ENCODE data around the gene DNMT1. TPM values are rescaled to one million over a fixed set of nuclear protein-coding genes. Genes with fewer than 3 reads are reported as not detected.

Gene DNMT1
- total RNA-seq, 3 donors from 2014 or later: 41.1 to 55.6 (median 55.6) TPM

GRCh38 chr19:10235003-10235402 is 40.2 kb upstream of the DNMT1 start:
- intact Hi-C loops (cut with DNase I, micrococcal nuclease): no loop called here
- ATAC-seq: no peak

GRCh38 chr19:10233946-10234345 is 39.2 kb upstream of the DNMT1 start:
- no peak for DNase-seq
- Histone ChIP-seq H3K9me3 (no peaks in the 10 kb centered on the region), H3K4me3 (no peak overlapping the region), H3K36me3 (ENCODE audit: low read depth) (no peaks in the 10 kb centered on the region), H3K4me1 (ENCODE audit: low read depth) (peaks cover 12% of the 10 kb centered on the region)
- intact Hi-C loops (cut with DNase I, micrococcal nuclease): no loop called here
- no peak for TF ChIP-seq CTCF (IDR thresholded peaks at IDR 0.05)
- no peak for ATAC-seq

More at GRCh38 chr19:10235003-10235402, 40.2 kb upstream of the DNMT1 start:
- H3K4me3 ChIP-seq: no peak overlapping the region
- H3K36me3 ChIP-seq (ENCODE audit: low read depth): no peaks in the 10 kb centered on the region
- no peak for TF ChIP-seq CTCF (IDR thresholded peaks at IDR 0.05)
- H3K9me3 ChIP-seq: no peaks in the 10 kb centered on the region
- no peak for DNase-seq
- H3K4me1 ChIP-seq (ENCODE audit: low read depth): peaks cover 9% of the 10 kb centered on the region

- TF ChIP-seq CTCF (IDR thresholded peaks at IDR 0.05): no peak
These were observed 37.0 kb upstream of the DNMT1 start for GRCh38 chr19:10231612-10232228.

GRCh38 chr19:10230861-10231611 is 36.3 kb upstream of the DNMT1 start, which contains the start of gene S1PR2:
S1PR2 (minus strand) TSS chr19:10231331; CDS start chr19:10224905, 6,426 bp downstream.
- Histone ChIP-seq H3K4me1 (ENCODE audit: low read depth) (peaks cover 8% of the 10 kb centered on the region), H3K9me3 (no peaks in the 10 kb centered on the region), H3K4me3 (peak within 1 kb of the TSS; percentile 72), H3K36me3 (ENCODE audit: low read depth) (no peaks in the 10 kb centered on the region)
- intact Hi-C loops (cut with DNase I, micrococcal nuclease): no loop called here
- DNase-seq (peak; percentile 77 to 87 (median 81)), ATAC-seq (peak; percentile 83)
- TF ChIP-seq CTCF (IDR thresholded peaks at IDR 0.05): no peak

More at GRCh38 chr19:10231612-10232228, 37.0 kb upstream of the DNMT1 start:
- H3K9me3 ChIP-seq: no peaks in the 10 kb centered on the region
- DNase-seq (no peak), ATAC-seq (no peak)
- intact Hi-C loops (cut with DNase I, micrococcal nuclease): no loop called here
- peaks cover 8% of the 10 kb centered on the region for H3K4me1 ChIP-seq (ENCODE audit: low read depth)
- H3K36me3 ChIP-seq (ENCODE audit: low read depth): no peaks in the 10 kb centered on the region
- H3K4me3 ChIP-seq: no peak overlapping the region

- H3K9me3 ChIP-seq: no peaks in the 10 kb centered on the region
- ATAC-seq (peak; percentile 13), DNase-seq (peak; percentile 58 to 81 (median 66))
- intact Hi-C loops (cut with DNase I, micrococcal nuclease): no loop called here
- no peaks in the 10 kb centered on the region for H3K36me3 ChIP-seq (ENCODE audit: low read depth)
- TF ChIP-seq CTCF (IDR thresholded peaks at IDR 0.05): no peak
- H3K4me1 ChIP-seq (ENCODE audit: low read depth): peaks cover 8% of the 10 kb centered on the region
- H3K4me3 ChIP-seq: peak overlapping the region; percentile 72
These were observed 35.6 kb upstream of the DNMT1 start for GRCh38 chr19:10230173-10230860.
